Tibial artery (tissue), 4 donors: ENCODE measurements around the gene CST4.
A peak's percentile ranks its signal among the peaks of the same experiment; 100 is the strongest.

Experiments
- DNase-seq, 2 donors: peaks; one replicate each; pipeline ENCODE4 v3.0.0-alpha.2; 2019
- H3K27ac ChIP-seq, 2 donors: fragments of 200-600 bp; sonication (generic) in 1 of 2; 1 replicate in 1 of 2; 2 replicates in 1 of 2; pipeline ENCODE4 v1.5.1; 2018 to 2019; ENCODE audit warnings: mild to moderate bottlenecking in 1 of 2
- H3K27me3 ChIP-seq, 2 donors: fragments of 200-600 bp; sonication (generic) in 1 of 2; one replicate each; pipeline versions ENCODE4 v1.5.1 to v1.6.0; 2016 to 2019
- H3K36me3 ChIP-seq, 3 donors: fragments of 200-600 bp; sonication (generic) in 2 of 3; one replicate each; pipeline ENCODE4 v1.5.1; 2016 to 2019; ENCODE audit warnings: mild to moderate bottlenecking in 2 of 3
- H3K4me1 ChIP-seq, 4 donors: fragments of 200-600 bp; sonication (generic) in 2 of 4; 1 replicate in 3 of 4; 2 replicates in 1 of 4; pipeline ENCODE4 v1.5.1; 2016 to 2019
- H3K4me3 ChIP-seq, 2 donors: fragments of 200-600 bp; sonication (generic) in 1 of 2; 1 replicate in 1 of 2; 2 replicates in 1 of 2; pipeline ENCODE4 v1.5.1; 2018 to 2019; ENCODE audit warnings: mild to moderate bottlenecking in 2 of 2
- H3K9me3 ChIP-seq, 3 donors: fragments of 200-600 bp; sonication (generic) in 1 of 3; one replicate each; pipeline ENCODE4 v1.5.1; 2016 to 2019
- CTCF ChIP-seq, 2 experiments: fragments of 200-600 bp in 1 of 2; fragments of 450-650 bp in 1 of 2; IDR thresholded peaks; one replicate each; pipeline ENCODE4 v1.5.1; 2017 to 2019; ENCODE audit warnings: antibody characterized with exemption in 2 of 2, mild to moderate bottlenecking in 1 of 2, moderate library complexity in 1 of 2
- intact Hi-C: fragments of 100-400 bp; cut with DNase I; formaldehyde crosslinking; loops from one replicate; pipeline ENCODE4 v1.15.0; 2023; ENCODE audit warnings: low total_unique reads

CST4 gene

GRCh38 chr20:23646106-23646873, 42.5 kb downstream of the CST4 start:
- TF ChIP-seq CTCF (IDR thresholded peaks at IDR 0.05), result no peak
- Histone ChIP-seq H3K4me1 (peaks cover 0 to 4% (median 0%) of the 10 kb centered on the region in 4 donors), H3K27me3 (no peaks in the 10 kb centered on the region), H3K9me3 (no peaks in the 10 kb centered on the region), H3K4me3 (no peak overlapping the region), H3K36me3 (no peaks in the 10 kb centered on the region), H3K27ac (no peak overlapping the region)
- no peak for DNase-seq
- intact Hi-C loops, result no loop called here

GRCh38 chr20:23645575-23645974, 43.3 kb downstream of the CST4 start:
- no peak for DNase-seq
- Histone ChIP-seq H3K27ac (no peak overlapping the region), H3K4me1 (peaks cover 0 to 4% (median 0%) of the 10 kb centered on the region in 4 donors), H3K27me3 (no peaks in the 10 kb centered on the region), H3K9me3 (no peaks in the 10 kb centered on the region), H3K4me3 (no peak overlapping the region), H3K36me3 (no peaks in the 10 kb centered on the region)
- intact Hi-C loops, result no loop called here
- TF ChIP-seq CTCF (IDR thresholded peaks at IDR 0.05), result no peak

GRCh38 chr20:23644164-23644563, 44.7 kb downstream of the CST4 start:
- TF ChIP-seq CTCF (IDR thresholded peaks at IDR 0.05), result no peak
- peaks cover 0 to 4% (median 0%) of the 10 kb centered on the region in 4 donors for H3K4me1 ChIP-seq
- no peak overlapping the region for H3K27ac ChIP-seq
- no peaks in the 10 kb centered on the region for H3K36me3 ChIP-seq
- intact Hi-C loops, result no loop called here
- H3K4me3 ChIP-seq, result no peak overlapping the region
- no peak for DNase-seq
- no peaks in the 10 kb centered on the region for H3K9me3 ChIP-seq
- H3K27me3 ChIP-seq, result no peaks in the 10 kb centered on the region

DNA sequence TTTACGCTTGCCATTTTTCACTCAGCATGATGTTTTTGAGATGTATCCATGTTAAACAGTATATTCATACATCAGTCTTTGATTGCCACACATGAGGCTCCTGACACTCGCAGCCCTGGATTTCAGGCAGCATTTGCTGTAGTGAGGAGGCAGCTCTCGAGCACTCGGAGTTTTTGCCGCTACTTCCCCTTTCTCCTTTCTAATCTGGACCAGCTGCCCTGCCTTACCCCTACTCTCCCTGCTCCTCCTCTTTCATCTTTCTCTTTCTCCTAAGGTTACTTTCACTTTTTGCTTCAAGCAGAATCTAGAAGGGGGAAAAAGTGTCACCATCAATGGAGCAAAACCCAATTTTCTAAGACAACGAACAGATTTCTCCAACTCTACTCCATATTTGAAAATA, 45.2 kb downstream of the CST4 start:
- Histone ChIP-seq H3K4me1 (peaks cover 0 to 4% (median 0%) of the 10 kb centered on the region in 4 donors), H3K36me3 (no peaks in the 10 kb centered on the region), H3K9me3 (no peaks in the 10 kb centered on the region), H3K4me3 (no peak overlapping the region), H3K27ac (no peak overlapping the region), H3K27me3 (no peaks in the 10 kb centered on the region)
- DNase-seq, result no peak
- TF ChIP-seq CTCF (IDR thresholded peaks at IDR 0.05), result no peak
- intact Hi-C loops, result no loop called here

DNA sequence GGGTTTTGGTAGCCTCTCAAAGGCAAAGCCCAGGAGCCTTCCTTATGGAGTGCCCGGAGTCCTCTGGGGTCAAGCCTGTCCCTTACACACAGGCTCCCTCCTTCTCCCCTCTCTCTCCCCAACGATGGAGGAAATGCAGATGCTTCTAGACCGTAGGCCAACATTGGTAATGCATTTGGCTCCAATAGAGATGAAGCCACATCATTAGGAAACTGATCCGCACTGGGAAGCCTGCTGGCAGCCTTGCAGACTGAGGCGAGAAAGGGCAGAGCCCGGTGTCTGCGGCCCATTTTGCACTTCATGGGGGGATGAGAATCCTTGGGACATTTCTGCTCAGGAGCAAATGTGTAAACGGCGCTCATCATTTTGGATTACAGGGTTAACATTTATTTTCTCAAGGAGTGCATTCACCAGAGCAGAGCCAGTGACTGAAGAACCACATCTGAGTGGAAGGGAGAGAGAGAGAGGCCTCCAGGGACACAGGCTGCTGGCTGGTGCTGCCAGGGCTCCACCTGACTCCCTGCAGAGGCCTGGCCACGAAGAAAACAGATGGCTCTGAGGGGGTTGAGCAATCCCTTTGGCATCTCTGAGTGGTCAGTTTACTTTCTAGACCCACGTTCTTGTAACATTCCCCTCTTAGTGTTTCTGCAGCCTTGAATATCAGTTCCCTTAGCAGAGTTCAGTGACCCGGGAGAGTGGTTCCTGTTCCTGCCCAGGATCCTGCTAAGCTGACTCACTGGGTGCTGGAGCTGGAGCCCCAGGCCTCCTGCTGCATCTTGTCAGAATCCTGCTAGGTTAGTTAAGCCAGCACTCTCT, 46.7 kb downstream of the CST4 start:
- Histone ChIP-seq H3K4me1 (peaks cover 0 to 9% (median 0%) of the 10 kb centered on the region in 4 donors), H3K9me3 (no peaks in the 10 kb centered on the region), H3K27me3 (no peaks in the 10 kb centered on the region), H3K4me3 (no peak overlapping the region), H3K36me3 (no peaks in the 10 kb centered on the region), H3K27ac (peak overlapping the region in 1 of 2 donors; percentile 29)
- TF ChIP-seq CTCF (IDR thresholded peaks at IDR 0.05), result no peak
- intact Hi-C loops, result no loop called here
- DNase-seq, result peak; percentile 56 to 80
